NB4 (cell line): ENCODE measurements around the gene CBX5.
"Not testable (repeated sequence)": the region's sequence is repeated elsewhere in the genome, so short reads cannot be mapped to it uniquely, and the experiment has no call there.

ENCODE experiments used
- DNase-seq: peaks from one replicate; pipeline ENCODE4 v3.0.0; 2010; ENCODE audit warnings: low read depth
- H3K4me3 ChIP-seq: one replicate; pipeline ENCODE4 v1.5.1; 2011; ENCODE audit warnings: mild to moderate bottlenecking, low read depth, low read length, moderate library complexity
- MYC ChIP-seq: IDR thresholded peaks from 2 replicates; pipeline ENCODE4 v1.6.1; 2011; ENCODE audit warnings: low read depth, low read length
- POLR2A ChIP-seq: IDR thresholded peaks from 2 replicates; pipeline ENCODE4 v1.6.1; 2011; ENCODE audit warnings: mild to moderate bottlenecking; ENCODE audit not compliant: insufficient read length; ENCODE audit errors: extremely low read depth
- TF ChIP-seq, protein P1 (sequence below): IDR thresholded peaks from one replicate; pipeline ENCODE4 v1.5.1; 2012; ENCODE audit warnings: low read depth, low read length
- TF ChIP-seq, protein P2 (sequence below): IDR thresholded peaks from 2 replicates; pipeline ENCODE4 v1.6.1; 2011; ENCODE audit warnings: low read depth, low read length

Gene CBX5

DNA sequence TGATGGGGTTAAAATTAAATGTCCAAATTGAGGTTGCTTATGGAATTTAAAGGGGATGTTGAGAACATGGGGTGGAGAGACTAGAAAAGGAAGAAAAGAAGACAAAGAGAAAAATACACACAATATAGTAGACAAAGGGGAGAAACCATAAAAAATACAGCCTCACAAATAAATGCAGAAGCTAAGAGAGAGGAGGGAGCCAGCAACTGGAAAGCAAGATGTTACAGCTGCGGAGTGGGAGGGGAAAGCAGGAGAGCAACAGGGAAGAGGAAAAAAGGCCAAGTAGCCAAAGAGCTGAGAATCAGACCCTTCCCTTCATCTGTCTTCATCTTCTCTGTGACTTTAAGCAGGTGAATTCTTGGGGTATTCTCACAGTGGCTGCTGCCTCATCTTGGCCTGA lies 51.5 kb downstream of the CBX5 start:
- H3K4me3 ChIP-seq = no peak overlapping the region
- no peak for DNase-seq
- TF ChIP-seq POLR2A = no peak

DNA sequence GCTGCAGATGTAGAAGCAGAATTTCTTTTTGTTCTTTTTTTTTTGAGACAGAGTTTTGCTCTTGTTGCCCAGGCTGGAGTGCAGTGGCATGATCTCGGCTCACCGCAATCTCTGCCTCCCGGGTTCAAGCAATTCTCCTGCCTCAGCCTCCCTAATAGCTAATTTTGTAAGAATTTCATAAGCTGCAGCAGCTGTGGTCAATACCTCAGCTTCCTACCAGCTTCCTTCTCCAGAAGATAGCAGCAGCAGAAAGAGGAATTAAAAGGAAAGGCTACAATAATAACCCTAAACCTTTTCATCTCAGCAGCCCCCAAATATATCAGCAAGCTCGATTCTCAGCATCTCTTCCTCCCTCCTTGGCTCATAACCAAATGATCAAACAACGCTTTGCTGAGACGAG lies 52.0 kb downstream of the CBX5 start:
- H3K4me3 ChIP-seq = not testable (repeated sequence)
- peak; percentile 74 for DNase-seq

DNA sequence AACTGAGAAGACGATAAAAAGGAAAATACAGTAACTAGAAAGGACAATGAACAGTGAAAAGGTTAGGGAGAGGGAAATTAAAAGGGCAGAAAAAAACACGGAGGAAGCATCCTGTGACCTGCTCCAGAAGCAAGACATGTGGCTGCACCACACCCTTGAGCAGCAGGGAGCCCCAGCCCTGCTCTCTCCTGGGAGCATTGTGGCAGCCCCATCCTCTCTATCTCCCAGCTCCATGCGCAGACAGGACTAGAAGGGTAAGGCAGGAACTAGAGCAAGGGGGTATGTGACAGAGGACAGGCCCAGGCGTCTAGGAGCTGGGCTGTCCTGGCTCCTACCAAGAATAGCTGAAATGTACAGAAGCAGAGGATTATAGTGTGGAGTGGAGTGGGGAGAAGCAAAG lies 52.5 kb downstream of the CBX5 start:
- TF ChIP-seq MYC (no peak), POLR2A (no peak)
- TF ChIP-seq, protein P1, sequence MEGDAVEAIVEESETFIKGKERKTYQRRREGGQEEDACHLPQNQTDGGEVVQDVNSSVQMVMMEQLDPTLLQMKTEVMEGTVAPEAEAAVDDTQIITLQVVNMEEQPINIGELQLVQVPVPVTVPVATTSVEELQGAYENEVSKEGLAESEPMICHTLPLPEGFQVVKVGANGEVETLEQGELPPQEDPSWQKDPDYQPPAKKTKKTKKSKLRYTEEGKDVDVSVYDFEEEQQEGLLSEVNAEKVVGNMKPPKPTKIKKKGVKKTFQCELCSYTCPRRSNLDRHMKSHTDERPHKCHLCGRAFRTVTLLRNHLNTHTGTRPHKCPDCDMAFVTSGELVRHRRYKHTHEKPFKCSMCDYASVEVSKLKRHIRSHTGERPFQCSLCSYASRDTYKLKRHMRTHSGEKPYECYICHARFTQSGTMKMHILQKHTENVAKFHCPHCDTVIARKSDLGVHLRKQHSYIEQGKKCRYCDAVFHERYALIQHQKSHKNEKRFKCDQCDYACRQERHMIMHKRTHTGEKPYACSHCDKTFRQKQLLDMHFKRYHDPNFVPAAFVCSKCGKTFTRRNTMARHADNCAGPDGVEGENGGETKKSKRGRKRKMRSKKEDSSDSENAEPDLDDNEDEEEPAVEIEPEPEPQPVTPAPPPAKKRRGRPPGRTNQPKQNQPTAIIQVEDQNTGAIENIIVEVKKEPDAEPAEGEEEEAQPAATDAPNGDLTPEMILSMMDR = no peak
- TF ChIP-seq, protein P2, sequence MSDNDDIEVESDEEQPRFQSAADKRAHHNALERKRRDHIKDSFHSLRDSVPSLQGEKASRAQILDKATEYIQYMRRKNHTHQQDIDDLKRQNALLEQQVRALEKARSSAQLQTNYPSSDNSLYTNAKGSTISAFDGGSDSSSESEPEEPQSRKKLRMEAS = no peak
- DNase-seq = peak; percentile 75
- H3K4me3 ChIP-seq = no peak overlapping the region

DNA sequence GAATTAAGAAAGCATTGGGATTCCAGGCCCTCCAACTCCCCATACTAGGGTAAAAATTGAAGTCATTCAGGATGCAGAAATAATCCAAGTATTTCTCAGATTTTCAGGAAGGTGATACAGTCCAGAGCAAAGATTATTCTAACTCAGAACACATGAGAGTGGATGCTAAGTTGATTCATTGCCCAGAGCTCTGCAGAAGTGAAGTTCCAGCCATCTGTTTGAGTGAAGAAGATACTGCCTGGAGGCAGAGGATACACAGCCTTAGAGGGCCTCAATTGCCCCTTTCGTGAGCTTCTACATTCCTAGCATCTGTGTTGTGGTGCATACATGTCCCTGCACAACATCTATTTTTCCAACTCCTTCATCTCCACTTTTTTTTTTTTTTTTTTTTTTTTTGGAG lies 54.3 kb downstream of the CBX5 start:
- H3K4me3 ChIP-seq = no peak overlapping the region
- no peak for DNase-seq
- TF ChIP-seq POLR2A (no peak), MYC (no peak)
- TF ChIP-seq, protein P2 = no peak
- TF ChIP-seq, protein P1 = no peak

DNA sequence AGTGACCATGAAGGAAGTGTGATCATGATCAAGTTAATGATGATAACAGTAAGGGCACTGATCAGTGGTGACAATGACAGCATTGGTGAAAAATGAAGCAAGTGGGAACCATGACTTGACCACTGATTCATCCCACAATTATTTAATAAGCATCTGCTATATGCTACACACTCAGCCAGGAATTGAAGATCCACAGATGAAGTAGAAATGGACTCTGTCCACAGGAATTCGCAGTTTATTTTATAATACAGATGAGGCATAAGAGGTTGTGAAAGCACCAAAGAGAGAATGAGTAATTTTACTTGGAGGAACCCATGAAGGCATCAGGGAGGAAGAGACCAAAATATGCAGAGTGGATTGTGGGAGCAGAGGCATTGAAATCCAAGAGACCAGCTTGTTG lies 57.3 kb downstream of the CBX5 start:
- no peak overlapping the region for H3K4me3 ChIP-seq
- no peak for DNase-seq
- no peak for TF ChIP-seq MYC

DNA sequence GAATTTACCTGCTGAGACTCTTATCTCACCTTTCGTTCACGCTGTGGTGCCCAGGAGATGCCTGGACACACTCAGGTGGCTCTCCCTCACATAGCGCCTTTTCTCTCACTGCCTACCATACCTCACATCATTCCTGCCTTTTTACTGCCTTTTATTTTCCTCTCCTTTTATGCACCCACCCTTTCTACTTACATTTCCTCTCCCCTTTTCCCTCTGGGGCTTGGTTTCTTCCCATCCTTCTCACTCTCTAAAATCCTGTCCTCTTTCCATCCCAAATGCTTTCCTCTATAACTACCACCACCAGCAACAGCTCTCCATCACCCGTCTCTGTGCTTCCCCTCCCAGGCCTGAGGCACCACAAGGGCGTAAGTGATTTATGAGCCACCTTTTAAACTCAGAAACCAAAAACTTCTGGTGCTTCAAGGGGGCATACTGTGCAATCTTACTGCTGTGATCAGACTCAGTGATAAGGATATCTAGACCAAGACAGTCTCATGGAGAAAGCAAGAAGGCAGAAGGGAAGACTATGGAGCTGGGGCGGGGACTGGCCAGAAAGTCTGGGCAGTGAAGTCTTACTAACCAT lies 58.4 kb downstream of the CBX5 start:
- DNase-seq = no peak
- TF ChIP-seq, protein P2 = no peak
- TF ChIP-seq MYC (no peak), POLR2A (no peak)
- TF ChIP-seq, protein P1 = no peak
- H3K4me3 ChIP-seq = no peak overlapping the region

DNA sequence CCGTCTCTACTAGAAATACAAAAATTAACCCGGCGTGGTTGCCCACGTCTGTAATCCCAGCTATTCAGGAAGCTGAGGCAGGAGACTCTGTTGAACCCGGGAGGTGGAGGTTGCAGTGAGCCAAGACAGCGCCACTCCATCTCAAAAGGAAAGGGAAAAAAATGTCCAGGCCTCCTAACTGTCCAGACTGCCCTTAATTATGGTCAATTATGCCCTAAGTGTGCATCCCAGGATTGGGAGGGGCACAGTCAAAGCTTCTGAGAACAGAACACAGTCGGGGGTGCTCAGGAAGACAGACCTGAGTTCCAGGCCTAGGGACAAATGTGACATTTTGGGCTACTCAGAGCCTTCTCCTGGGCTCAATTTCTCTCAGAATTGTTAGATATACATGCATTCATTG lies 59.4 kb downstream of the CBX5 start:
- TF ChIP-seq, protein P1 = no peak
- TF ChIP-seq MYC (no peak), POLR2A (no peak)
- TF ChIP-seq, protein P2 = no peak
- no peak for DNase-seq
- no peak overlapping the region for H3K4me3 ChIP-seq
